IMR-90 (cell line): Measurements from ENCODE around the gene COPA. TPM values are rescaled to one million over a fixed set of nuclear protein-coding genes. Genes with fewer than 3 reads are reported as not detected.

Source experiments
- ATAC-seq: fragments of 200-7000 bp; cut with Tn5 transposase; 2 replicates; pipeline ENCODE4 v1.9.1; 2020; ENCODE audit warnings: low read depth, mild to moderate bottlenecking, moderate library complexity
- BruUV-seq: library from RNA; stranded (reverse); fragments of 400-500 nt; replicated peaks from 2 replicates; lab custom pipeline; 2021; lab: Mats Ljungman, UMichigan
- CTCF ChIA-PET: fragments of 300-600 bp; formaldehyde crosslinking; extraction: SDS; loops from one replicate; lab custom pipeline; 2021; ENCODE audit warnings: antibody characterized with exemption; lab: Yijun Ruan, JAX
- POLR2A ChIA-PET: fragments of 300-600 bp; sonication (Branson Sonifier 250); formaldehyde crosslinking; loops from one replicate; lab custom pipeline; 2022; ENCODE audit warnings: antibody characterized with exemption; ENCODE audit not compliant: unreplicated experiment; lab: Charles Lee
- DNase-seq: peaks from one replicate; pipeline ENCODE4 v3.0.0; 2013
- H2AFZ ChIP-seq: replicated peaks from 2 replicates; pipeline ENCODE3; 2013; ENCODE audit warnings: low read length, mild to moderate bottlenecking; ENCODE audit not compliant: poor library complexity
- H2AK5ac ChIP-seq: 2 replicates; pipeline ENCODE4 v1.6.1; 2013; ENCODE audit warnings: low read depth, low read length, inconsistent platforms
- H2AK9ac ChIP-seq: replicated peaks from 2 replicates; pipeline ENCODE3; 2013; ENCODE audit warnings: mild to moderate bottlenecking, low read depth, low read length, moderate library complexity; ENCODE audit not compliant: poor library complexity
- H2BK120ac ChIP-seq: 2 replicates; pipeline ENCODE4 v1.6.1; 2013; ENCODE audit warnings: low read depth, low read length, inconsistent platforms
- H2BK15ac ChIP-seq: 3 replicates; pipeline ENCODE4 v1.6.1; 2013; ENCODE audit warnings: low read depth, low read length, inconsistent platforms
- H2BK20ac ChIP-seq: 2 replicates; pipeline ENCODE4 v1.6.1; 2013; ENCODE audit warnings: low read depth, mild to moderate bottlenecking, inconsistent platforms, low read length, moderate library complexity
- H2BK5ac ChIP-seq: 2 replicates; pipeline ENCODE4 v1.6.1; 2013; ENCODE audit warnings: mild to moderate bottlenecking, low read depth, low read length, inconsistent platforms; ENCODE audit not compliant: poor library complexity, severe bottlenecking
- H3K14ac ChIP-seq: replicated peaks from 2 replicates; pipeline ENCODE4 v1.6.1; 2013; ENCODE audit warnings: low read depth, low read length, inconsistent platforms
- H3K18ac ChIP-seq: 2 replicates; pipeline ENCODE4 v1.6.1; 2013; ENCODE audit warnings: low read depth, low read length, control low read depth
- H3K23ac ChIP-seq: 2 replicates; pipeline ENCODE4 v1.6.1; 2013; ENCODE audit warnings: low read depth, low read length, inconsistent platforms
- H3K27ac ChIP-seq: 2 replicates; pipeline ENCODE4 v1.5.1; 2013; ENCODE audit warnings: mild to moderate bottlenecking, control low read depth, low read length; ENCODE audit not compliant: insufficient read depth
- H3K27me3 ChIP-seq: 2 replicates; pipeline ENCODE4 v1.6.1; 2013; ENCODE audit warnings: low read length; ENCODE audit not compliant: control insufficient read depth, insufficient read depth
- H3K36me3 ChIP-seq: 2 replicates; pipeline ENCODE4 v1.6.1; 2013; ENCODE audit warnings: low read length, mixed read lengths; ENCODE audit not compliant: control insufficient read depth, insufficient read depth
- H3K4ac ChIP-seq: 2 replicates; pipeline ENCODE4 v1.6.1; 2013; ENCODE audit warnings: low read depth, low read length, inconsistent platforms
- H3K4me1 ChIP-seq: 2 replicates; pipeline ENCODE4 v1.6.1; 2013; ENCODE audit warnings: low read length, mixed read lengths; ENCODE audit not compliant: control insufficient read depth, insufficient read depth
- H3K4me2 ChIP-seq: 2 replicates; pipeline ENCODE4 v1.6.1; 2013; ENCODE audit warnings: low read depth, mild to moderate bottlenecking, control low read depth, low read length, moderate library complexity
- H3K4me3 ChIP-seq: 2 replicates; pipeline ENCODE4 v1.5.1; 2013; ENCODE audit warnings: low read depth, mild to moderate bottlenecking, control low read depth, low read length, moderate library complexity; ENCODE audit not compliant: insufficient read depth
- H3K56ac ChIP-seq: 2 replicates; pipeline ENCODE4 v1.6.1; 2013; ENCODE audit warnings: low read length, inconsistent platforms; ENCODE audit not compliant: insufficient read depth; ENCODE audit errors: extremely low read depth
- H3K79me1 ChIP-seq, 2 experiments: 2 replicates each; pipeline ENCODE4 v1.6.1; 2013; ENCODE audit warnings: low read length in 2 of 2, inconsistent platforms in 1 of 2, low read depth in 1 of 2
- H3K9ac ChIP-seq: 2 replicates; pipeline ENCODE4 v1.6.1; 2013; ENCODE audit warnings: low read depth, low read length, control low read depth
- H3K9me1 ChIP-seq: 2 replicates; pipeline ENCODE4 v1.6.1; 2013; ENCODE audit warnings: low read length, inconsistent platforms; ENCODE audit not compliant: insufficient read depth
- H3K9me3 ChIP-seq: 2 replicates; pipeline ENCODE4 v1.6.1; 2013; ENCODE audit warnings: low read length; ENCODE audit not compliant: control insufficient read depth, insufficient read depth
- H4K20me1 ChIP-seq: 2 replicates; pipeline ENCODE4 v1.6.1; 2013; ENCODE audit warnings: low read length, inconsistent platforms; ENCODE audit not compliant: insufficient read depth
- H4K5ac ChIP-seq: 2 replicates; pipeline ENCODE4 v1.6.1; 2013; ENCODE audit warnings: mild to moderate bottlenecking, low read depth, low read length, control low read depth
- H4K8ac ChIP-seq, 2 experiments: 2 replicates each; pipeline ENCODE4 v1.6.1; 2013; ENCODE audit warnings: low read depth in 2 of 2, low read length in 2 of 2, control low read depth in 1 of 2, inconsistent platforms in 1 of 2
- H4K91ac ChIP-seq: 2 replicates; pipeline ENCODE4 v1.6.1; 2013; ENCODE audit warnings: low read depth, low read length, inconsistent platforms; ENCODE audit not compliant: insufficient read depth
- FOS ChIP-seq: fragments of 150-350 bp; IDR thresholded peaks from 2 replicates; pipeline ENCODE4 v1.6.1; 2016; ENCODE audit warnings: low read depth, low read length
- MAZ ChIP-seq: IDR thresholded peaks from 2 replicates; pipeline ENCODE4 v1.6.1; 2012; ENCODE audit warnings: low read depth, mild to moderate bottlenecking, low read length, improper control_type of control experiment, moderate library complexity, borderline replicate concordance
- MXI1 ChIP-seq: IDR thresholded peaks from 2 replicates; pipeline ENCODE4 v1.6.1; 2012; ENCODE audit warnings: low read depth, mild to moderate bottlenecking, low read length, moderate library complexity, borderline replicate concordance
- NFE2L2 ChIP-seq: fragments of 150-350 bp; IDR thresholded peaks from 2 replicates; pipeline ENCODE4 v1.6.1; 2016; ENCODE audit warnings: low read depth, mild to moderate bottlenecking, low read length
- POLR2A ChIP-seq: IDR thresholded peaks from 2 replicates; pipeline ENCODE4 v1.6.1; 2012; ENCODE audit warnings: mild to moderate bottlenecking, low read depth, low read length
- RAD21 ChIP-seq: IDR thresholded peaks from 2 replicates; pipeline ENCODE4 v1.6.1; 2012; ENCODE audit warnings: low read length, improper control_type of control experiment
- SMC3 ChIP-seq: fragments of 150-350 bp; IDR thresholded peaks from 2 replicates; pipeline ENCODE4 v1.6.1; 2016; ENCODE audit warnings: low read depth, mild to moderate bottlenecking, antibody characterized with exemption, low read length, moderate library complexity
- WGBS, 2 experiments: methylation state at CpG; one replicate each; pipeline versions ENCODE4 v1.1.5 to v1.1.7; 2013; ENCODE audit warnings: missing lambda C conversion rate in 2 of 2; ENCODE audit not compliant: insufficient read length in 1 of 2; ENCODE audit errors: extremely low coverage in 2 of 2; 5-methylcytosine and 5-hydroxymethylcytosine counted together
- dilution Hi-C: fragments of 300-500 bp; cut with HindIII; formaldehyde crosslinking; loops from one replicate; pipeline ENCODE4 v1.14.3; 2018; ENCODE audit warnings: low sequenced_read_pairs; ENCODE audit not compliant: unreplicated experiment
- in situ Hi-C: fragments of 300-500 bp; cut with MboI; formaldehyde crosslinking; loops from 3 replicates; pipeline ENCODE4 v1.14.3; 2019; ENCODE audit warnings: low sequenced_read_pairs, inconsistent platforms, mixed read lengths
- intact Hi-C: fragments of 100-400 bp; cut with micrococcal nuclease; formaldehyde crosslinking; loops from 2 replicates; pipeline ENCODE4 v1.10.0; 2022
- polyA plus RNA-seq, 3 experiments: library from polyadenylated mRNA; depleted of rRNA; stranded (reverse); fragments of >200 nt; gene quantifications; 2 replicates each; pipeline ENCODE4 v1.2.3, GENCODE V29; 2012; ENCODE audit warnings: low replicate concordance in 1 of 3
- total RNA-seq: library from RNA; depleted of rRNA; stranded (reverse); fragments of >200 nt; gene quantifications from 2 replicates; pipeline ENCODE4 v1.2.3, GENCODE V29; 2012
- TF ChIP-seq, protein P1 (sequence below): conservative IDR thresholded peaks from 2 replicates; pipeline ENCODE4 v1.5.1; 2012; ENCODE audit warnings: mild to moderate bottlenecking, low read depth, low read length, improper control_type of control experiment

COPA gene
- total and polyA plus RNA-seq, 2 of the 4 experiments (the other 2 are of a cell fraction) = 204 to 436 TPM

DNA sequence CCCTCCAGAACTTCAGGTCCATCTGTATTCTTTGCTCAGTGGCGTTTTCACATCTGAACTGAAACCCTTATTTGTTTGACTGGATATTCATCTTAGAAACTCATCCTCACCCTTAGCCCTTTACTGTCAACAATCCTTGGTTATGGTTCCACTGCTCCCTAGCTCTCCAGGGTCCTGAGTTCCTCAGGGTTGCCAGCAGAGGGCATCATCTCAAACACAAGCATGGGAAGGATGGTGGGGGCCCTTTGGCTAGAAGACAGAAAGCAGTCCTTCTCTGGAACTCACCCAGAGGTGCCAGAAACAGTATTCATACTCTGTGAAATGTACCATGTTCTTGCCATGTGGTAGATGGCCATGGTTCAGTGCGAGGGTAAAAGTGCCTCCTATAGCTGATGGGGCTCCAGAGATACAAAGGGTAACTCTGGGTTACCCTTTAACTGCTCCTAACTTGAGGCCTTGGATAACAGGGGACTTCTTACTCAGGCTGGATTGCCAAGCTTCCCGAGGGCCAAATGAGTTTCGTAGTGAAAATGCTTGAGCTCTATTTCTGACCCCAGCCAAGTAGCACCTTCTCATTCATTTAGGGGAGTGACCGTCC, 11.4 kb upstream of the COPA start:
- Histone ChIP-seq H4K91ac (no peak overlapping the region), H3K4me2 (no peak overlapping the region), H2BK120ac (no peak overlapping the region), H2AFZ (no peak overlapping the region), H3K27ac (no peak overlapping the region), H3K4me1 (no peaks in the 10 kb centered on the region), H3K4ac (no peak overlapping the region), H3K9me3 (no peaks in the 10 kb centered on the region), H2AK5ac (no peak overlapping the region), H3K23ac (no peak overlapping the region), H4K5ac (no peak overlapping the region), H3K18ac (no peak overlapping the region), H2BK5ac (no peak overlapping the region), H4K8ac (no peak overlapping the region), H2AK9ac (no peak overlapping the region), H2BK15ac (no peak overlapping the region), H3K36me3 (peaks cover 68% of the 10 kb centered on the region), H3K79me1 (peaks cover 2 to 3% of the 10 kb centered on the region in 2 experiments; a peak in 2 of 4 replicates), H3K56ac (no peak overlapping the region), H3K27me3 (no peaks in the 10 kb centered on the region), H3K4me3 (no peak overlapping the region), H4K20me1 (no peaks in the 10 kb centered on the region; the same call in 1 of the 2 replicates), H3K9ac (no peak overlapping the region), H3K9me1 (no peaks in the 10 kb centered on the region; the same call in 1 of the 2 replicates), H3K14ac (no peak overlapping the region), H2BK20ac (no peak overlapping the region)
- no TSS peak for BruUV-seq
- dilution Hi-C loops (no loop called here), intact Hi-C loops (no loop called here), in situ Hi-C loops (loop anchor here (10.0 kb wide), 1 partner anchor 260 kb away; the partner anchor contains the start of gene IGSF8)
- peak; percentile 18 for DNase-seq
- TF ChIP-seq MXI1 = no peak
- peak; percentile 47 for TF ChIP-seq SMC3
- TF ChIP-seq NFE2L2 = no peak
- peak; percentile 29 for TF ChIP-seq RAD21
- TF ChIP-seq POLR2A = no peak
- TF ChIP-seq, protein P1, sequence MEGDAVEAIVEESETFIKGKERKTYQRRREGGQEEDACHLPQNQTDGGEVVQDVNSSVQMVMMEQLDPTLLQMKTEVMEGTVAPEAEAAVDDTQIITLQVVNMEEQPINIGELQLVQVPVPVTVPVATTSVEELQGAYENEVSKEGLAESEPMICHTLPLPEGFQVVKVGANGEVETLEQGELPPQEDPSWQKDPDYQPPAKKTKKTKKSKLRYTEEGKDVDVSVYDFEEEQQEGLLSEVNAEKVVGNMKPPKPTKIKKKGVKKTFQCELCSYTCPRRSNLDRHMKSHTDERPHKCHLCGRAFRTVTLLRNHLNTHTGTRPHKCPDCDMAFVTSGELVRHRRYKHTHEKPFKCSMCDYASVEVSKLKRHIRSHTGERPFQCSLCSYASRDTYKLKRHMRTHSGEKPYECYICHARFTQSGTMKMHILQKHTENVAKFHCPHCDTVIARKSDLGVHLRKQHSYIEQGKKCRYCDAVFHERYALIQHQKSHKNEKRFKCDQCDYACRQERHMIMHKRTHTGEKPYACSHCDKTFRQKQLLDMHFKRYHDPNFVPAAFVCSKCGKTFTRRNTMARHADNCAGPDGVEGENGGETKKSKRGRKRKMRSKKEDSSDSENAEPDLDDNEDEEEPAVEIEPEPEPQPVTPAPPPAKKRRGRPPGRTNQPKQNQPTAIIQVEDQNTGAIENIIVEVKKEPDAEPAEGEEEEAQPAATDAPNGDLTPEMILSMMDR = peak; percentile 45; the same call in 1 of the 2 replicates
- TF ChIP-seq MAZ = peak; percentile 47; the same call in 1 of the 2 replicates
- no peak for TF ChIP-seq FOS
- WGBS, 2 experiments = no CpG with 5 or more reads among the region's 5 CpGs
- ATAC-seq = peak; percentile 44; the same call in 1 of the 2 replicates
- ChIA-PET POLR2A (no interaction called here), CTCF (interaction anchor here (0.6 to 1.8 kb wide), 4 partner anchors 8 to 627 kb away, joined by 3 to 8 read pairs (median 4); no protein-coding TSS in a partner anchor)
